Measurements from ENCODE around the gene ARPC1A.
"Not testable (repeated sequence)": the region's sequence is repeated elsewhere in the genome, so short reads cannot be mapped to it uniquely, and the experiment has no call there.

The ARPC1A gene

DNA sequence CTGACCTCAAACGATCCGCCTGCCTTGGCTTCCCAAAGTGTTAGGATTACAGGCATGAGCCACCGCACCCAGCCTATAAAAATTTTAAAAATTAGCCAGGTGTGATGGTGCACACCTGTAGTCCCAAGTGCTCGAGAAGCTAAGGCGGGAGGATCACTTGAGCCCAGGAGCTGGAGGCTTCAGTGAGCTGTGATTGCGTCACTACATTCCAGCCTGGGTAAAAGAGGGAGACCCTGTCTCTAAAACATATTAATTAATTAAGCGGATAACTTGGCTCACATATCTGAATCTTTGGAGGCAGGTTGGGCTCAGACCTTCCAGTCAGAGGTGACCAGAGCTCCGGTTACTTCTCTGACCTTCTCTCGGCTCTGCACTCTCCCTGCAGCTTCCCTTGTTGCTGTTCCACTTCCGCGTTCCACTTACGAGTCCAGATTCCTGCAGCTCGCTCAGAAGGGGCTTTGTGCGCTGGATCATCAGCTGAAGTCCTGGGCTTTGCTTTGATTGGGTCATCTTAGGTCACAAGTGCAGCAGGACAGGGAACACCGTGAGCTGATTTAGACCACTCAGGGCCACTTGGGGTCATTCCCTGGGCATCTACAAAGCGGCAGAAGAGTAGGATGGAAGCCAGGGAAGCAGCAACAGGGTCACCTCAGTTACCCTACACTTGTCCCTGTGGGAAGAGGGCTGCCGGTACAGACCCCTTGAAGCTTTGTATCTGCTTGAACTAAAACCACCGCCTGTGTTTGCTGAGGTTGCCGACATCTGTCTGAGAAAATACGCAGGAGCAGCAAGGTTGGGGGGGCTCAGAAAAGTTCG lies 46.8 kb downstream of the ARPC1A start:
- DNase-seq, result no peak

- no peak for DNase-seq
Measured at GRCh38 chr7:99373091-99374066, 47.7 kb downstream of the ARPC1A start.

- DNase-seq, result peak; percentile 71
Measured at GRCh38 chr7:99374111-99375064, 48.7 kb downstream of the ARPC1A start, which contains the start of gene ARPC1B. Gene ARPC1B, plus strand, starts transcription at chr7:99374730. Its CDS starts 10,985 bp downstream, at chr7:99385715.

DNA sequence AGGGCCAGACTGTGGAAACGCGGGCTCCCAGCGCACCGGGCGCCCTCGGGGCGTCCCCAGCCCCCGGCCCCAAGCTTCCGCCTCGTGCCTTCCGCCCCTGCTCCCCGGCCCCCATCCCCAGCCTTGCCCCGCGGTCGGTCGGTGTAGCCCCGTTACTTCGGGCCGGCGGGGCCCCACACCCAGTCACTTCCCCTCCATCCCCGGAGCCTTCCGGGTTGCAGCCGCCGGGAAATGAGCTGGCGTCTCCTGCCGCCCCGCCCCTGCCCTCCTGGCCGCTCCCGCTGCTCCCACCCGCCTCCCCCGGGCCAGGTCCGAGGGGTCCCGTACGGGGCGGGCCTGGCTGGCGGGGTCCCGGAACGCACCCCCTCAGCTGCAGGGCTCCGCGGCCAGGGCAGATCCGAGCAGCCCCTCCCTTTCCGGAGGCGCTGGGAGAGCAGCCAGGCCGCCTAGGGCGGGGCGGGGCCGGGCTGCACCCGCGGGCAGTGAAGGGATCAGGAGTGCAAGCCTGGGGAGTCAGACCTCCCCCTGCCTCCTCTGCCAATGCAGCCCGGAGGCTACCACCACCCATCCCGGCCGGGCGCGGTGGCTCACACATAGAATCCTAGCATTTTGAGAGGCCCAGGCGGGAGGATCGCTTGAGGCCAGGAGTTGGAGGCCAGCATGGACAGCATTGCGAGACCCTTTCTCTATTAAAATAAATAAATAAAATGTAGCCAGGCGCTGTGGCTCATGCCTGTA lies 49.5 kb downstream of the ARPC1A start:
- peak; percentile 85 for DNase-seq

DNA sequence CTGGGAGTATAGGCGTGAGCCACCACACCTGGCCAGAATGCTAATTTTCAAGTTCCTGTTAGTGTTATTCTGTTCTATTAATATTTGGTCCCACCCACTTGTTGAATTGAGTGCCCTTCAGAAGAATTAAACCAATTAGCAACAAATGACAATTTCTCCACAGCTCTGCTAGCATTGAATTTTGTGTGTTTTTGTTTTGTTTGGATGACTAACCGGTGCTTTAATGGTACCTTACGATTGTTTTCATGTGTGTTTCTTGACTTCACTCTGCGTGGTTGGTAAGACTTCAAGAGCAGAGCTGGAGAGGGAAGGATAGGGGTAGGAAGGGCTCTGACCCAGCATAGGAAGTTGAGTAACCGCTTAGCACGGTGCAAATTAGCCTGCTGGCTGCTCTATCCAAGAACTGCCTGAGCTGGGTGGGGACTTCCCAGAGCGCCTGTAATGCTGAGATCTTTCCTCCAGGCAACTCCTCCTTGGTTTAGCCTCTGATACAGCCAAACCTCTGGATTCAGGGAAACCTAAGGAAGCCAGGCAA lies 53.4 kb downstream of the ARPC1A start:
- peak; percentile 66 for DNase-seq

DNA sequence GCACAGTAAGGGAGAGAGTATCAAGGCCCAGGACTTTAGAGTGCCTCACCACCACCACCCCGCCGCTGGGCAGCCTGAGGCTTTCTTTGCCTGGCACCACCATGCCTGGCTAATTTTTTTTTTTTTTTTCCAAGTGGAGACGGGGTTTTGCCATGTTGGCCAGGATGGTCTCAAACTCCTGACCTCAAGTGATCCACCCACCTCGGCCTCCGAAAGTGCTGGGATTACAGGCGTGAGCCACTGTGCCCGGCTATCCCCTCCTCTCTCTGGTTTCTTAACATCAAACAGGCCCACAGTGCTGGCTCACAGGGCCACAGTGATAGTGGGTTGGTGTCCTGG lies 54.0 kb downstream of the ARPC1A start:
- DNase-seq, result not testable (repeated sequence)

- DNase-seq, result peak; percentile 84
Measured at GRCh38 chr7:99380032-99380822, 54.5 kb downstream of the ARPC1A start.

GRCh38 chr7:99380823-99381663 lies 55.3 kb downstream of the ARPC1A start:
- no peak for DNase-seq

- peak; percentile 41 for DNase-seq
Measured at GRCh38 chr7:99381664-99382075, 56.0 kb downstream of the ARPC1A start.

DNA sequence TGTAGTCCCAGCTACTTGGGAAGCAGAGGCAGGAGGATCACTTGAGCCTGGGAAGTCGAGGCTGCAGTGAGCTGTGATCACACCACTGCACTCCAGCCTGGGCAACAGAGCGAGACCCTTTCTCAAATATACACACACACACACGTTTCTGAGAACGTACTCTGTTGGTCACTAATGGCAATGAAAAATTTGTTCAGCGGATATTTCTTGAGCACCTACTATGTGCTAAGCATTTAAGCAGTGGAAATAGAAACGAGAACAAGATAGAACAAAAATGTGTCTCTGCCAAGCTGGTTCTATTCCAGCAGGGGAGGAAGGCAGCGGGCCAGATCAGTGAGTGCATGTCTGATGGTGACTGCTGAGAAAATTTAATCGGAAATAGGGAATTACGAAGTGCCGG lies 57.5 kb downstream of the ARPC1A start:
- DNase-seq, result no peak

DNA sequence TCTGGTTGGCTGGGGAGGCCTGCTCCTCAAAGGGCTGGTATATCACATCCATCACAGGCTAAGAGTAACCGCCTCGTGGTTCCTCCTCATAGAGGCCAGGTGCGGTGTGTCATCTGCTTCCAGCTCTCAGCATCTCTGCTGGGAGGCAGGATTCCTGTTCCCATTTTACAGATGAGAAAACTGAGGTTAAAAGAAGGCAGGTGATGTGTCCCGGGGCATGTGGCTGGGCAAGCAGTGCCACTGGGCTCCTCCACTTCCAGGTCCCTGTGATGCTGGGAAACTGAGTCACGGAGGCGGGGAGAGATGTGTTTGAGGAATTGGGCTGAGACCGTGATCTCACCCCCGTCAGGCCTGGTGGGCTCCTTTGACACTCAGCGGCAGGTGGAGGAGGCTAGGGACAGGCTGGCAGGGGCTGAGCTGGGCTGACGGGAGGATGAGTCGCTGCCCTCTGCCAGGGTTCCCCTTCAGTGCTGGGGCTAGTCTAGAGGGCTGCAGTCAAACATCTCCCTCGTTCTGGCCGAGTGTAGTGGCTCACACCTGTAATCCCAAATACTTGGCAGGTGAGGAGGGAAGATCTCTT lies 58.2 kb downstream of the ARPC1A start:
- no peak for DNase-seq

GRCh38 chr7:99384523-99384922 lies 58.8 kb downstream of the ARPC1A start:
- no peak for DNase-seq

DNA sequence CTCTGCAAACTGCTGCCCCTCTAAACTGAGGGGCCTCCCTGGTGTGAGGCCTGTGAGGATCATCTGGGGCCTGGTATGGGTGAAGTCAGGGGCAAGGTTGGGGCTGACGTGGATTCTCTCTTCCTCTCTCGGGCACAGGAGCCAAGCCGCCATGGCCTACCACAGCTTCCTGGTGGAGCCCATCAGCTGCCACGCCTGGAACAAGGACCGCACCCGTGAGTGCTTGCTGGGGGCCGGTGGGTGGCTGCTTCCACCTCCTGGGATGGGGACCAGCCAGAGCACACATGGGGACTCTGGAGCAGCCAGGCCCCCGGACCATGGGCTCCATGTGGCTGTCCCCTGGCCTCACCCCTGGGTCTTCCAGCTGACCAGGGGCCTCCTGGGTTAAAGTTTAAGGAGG lies 59.9 kb downstream of the ARPC1A start:
- DNase-seq, result no peak

DNA sequence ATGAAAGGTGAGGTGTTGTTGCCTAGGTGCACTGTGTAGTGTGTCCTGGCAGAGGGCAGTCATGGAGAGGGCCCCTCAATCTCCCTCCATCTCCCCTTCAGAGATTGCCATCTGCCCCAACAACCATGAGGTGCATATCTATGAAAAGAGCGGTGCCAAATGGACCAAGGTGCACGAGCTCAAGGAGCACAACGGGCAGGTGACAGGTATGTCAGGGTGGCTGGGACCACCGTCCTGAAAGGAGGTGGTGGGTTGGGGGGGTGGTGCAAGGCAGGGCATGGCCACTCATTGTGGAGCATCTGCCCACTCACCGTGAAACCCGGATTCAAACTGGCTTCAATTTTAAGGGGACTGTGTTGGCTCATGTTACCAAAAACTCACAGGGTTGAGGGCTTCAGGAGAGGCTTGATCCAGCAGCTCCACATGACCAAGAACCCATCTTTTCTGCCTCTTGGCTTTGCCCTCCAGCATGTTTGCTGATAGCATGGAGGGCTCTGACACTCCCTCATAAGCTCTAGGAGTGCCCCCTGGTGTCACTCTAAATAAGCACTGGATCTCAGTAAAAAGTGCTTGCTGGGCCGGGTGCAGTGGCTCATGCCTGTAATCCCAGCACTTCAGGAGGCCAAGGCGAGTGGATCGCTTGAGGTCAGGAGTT lies 61.0 kb downstream of the ARPC1A start:
- DNase-seq, result peak; percentile 82

GRCh38 chr7:99387239-99387635 lies 61.5 kb downstream of the ARPC1A start:
- DNase-seq, result not testable (repeated sequence)

DNA sequence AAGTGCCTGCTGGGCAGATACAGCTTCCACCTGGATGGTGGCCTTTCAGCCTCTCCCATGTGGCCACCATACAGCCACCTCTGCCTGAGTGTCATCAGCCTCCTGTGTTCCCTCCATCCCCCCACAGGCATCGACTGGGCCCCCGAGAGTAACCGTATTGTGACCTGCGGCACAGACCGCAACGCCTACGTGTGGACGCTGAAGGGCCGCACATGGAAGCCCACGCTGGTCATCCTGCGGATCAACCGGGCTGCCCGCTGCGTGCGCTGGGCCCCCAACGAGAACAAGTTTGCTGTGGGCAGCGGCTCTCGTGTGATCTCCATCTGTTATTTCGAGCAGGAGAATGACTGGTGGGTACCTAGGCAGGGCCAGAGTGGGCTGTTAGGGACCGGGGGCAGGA lies 62.2 kb downstream of the ARPC1A start:
- DNase-seq, result no peak

DNA sequence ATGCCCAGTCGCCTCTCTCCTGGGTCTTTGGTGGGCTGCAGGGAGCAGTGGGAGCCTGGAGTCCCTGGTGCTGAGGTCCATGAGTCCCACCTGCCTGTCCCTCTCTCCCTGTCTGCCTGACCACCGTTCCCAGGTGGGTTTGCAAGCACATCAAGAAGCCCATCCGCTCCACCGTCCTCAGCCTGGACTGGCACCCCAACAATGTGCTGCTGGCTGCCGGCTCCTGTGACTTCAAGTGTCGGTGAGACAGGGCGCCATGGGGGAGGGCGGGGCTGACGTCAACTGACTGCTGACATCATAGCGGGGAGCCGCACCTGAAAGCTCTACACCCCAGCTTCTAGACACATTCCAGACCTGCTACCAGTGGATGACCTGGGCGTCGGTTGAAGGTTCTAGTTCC lies 64.1 kb downstream of the ARPC1A start:
- no peak for DNase-seq

DNA sequence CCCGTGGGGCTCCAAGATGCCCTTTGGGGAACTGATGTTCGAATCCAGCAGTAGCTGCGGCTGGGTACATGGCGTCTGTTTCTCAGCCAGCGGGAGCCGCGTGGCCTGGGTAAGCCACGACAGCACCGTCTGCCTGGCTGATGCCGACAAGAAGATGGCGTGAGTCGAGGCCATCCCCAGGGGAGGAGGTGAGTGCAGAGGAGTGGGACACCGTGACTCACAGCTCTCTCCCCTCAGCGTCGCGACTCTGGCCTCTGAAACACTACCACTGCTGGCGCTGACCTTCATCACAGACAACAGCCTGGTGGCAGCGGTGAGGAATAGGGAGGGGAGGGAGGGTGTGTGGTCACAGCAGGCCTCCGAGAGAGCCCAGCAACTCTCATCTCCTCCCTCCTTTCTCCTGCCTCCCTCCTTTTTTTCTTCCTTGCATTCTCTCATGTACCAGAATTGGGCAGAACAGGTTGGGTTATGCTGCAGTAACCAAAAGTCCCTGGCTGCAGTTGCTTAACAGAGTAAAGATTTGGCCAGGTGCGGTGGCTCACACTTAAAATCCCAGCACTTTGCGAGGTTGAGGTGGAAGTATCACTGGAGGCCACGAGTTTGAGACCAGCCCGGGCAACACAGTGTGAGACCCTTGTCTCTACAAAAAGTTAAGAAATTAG lies 65.4 kb downstream of the ARPC1A start:
- DNase-seq, result no peak
